Measurements from ENCODE around the gene RPS18.

DNA sequence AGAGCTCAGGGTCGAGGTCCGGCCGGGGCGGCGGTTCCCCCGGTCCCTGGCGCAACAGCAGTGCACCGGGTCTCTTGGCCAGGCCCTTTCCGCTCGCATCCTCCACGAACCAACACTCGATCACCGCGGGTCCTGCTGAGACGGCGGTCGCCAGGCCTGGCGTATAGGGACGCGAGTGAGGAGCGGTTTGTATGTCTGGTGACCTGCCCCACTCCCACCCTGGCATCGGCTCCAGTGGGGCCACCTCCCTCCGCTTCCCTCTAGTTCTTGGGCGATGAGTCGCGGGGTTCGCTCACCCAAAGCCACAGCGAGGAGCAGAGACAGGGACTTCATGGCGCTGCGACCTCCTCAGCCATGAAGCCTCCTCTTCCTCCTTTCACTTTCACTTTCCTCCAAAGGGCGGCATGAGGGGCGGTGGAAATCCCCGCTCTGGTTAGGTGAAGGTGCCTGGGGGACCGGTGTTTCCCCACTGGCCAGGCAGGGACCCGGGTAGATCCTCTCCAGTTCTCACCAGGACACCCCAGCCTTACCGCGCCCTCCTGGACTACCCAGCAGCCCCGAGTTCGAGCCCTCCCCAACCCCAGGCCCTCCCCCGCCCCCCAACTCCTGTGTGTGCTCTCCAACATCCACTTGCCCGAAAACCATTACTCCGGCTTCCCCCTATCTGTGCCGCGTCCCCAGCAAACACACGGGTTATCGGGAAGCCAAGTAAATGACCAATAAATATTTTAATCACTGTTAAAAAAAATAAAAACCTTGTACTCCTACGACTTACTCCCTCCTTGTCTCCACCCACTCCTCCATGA lies 42.0 kb downstream of the RPS18 start, which contains the start of gene TAPBP:
- TF ChIP-seq, protein P1, sequence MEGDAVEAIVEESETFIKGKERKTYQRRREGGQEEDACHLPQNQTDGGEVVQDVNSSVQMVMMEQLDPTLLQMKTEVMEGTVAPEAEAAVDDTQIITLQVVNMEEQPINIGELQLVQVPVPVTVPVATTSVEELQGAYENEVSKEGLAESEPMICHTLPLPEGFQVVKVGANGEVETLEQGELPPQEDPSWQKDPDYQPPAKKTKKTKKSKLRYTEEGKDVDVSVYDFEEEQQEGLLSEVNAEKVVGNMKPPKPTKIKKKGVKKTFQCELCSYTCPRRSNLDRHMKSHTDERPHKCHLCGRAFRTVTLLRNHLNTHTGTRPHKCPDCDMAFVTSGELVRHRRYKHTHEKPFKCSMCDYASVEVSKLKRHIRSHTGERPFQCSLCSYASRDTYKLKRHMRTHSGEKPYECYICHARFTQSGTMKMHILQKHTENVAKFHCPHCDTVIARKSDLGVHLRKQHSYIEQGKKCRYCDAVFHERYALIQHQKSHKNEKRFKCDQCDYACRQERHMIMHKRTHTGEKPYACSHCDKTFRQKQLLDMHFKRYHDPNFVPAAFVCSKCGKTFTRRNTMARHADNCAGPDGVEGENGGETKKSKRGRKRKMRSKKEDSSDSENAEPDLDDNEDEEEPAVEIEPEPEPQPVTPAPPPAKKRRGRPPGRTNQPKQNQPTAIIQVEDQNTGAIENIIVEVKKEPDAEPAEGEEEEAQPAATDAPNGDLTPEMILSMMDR (IDR thresholded peaks at IDR 0.05): no peak
- TF ChIP-seq POLR2A (IDR thresholded peaks at IDR 0.05): no peak
